ENCODE data around the gene EDAR.

Gene EDAR

DNA sequence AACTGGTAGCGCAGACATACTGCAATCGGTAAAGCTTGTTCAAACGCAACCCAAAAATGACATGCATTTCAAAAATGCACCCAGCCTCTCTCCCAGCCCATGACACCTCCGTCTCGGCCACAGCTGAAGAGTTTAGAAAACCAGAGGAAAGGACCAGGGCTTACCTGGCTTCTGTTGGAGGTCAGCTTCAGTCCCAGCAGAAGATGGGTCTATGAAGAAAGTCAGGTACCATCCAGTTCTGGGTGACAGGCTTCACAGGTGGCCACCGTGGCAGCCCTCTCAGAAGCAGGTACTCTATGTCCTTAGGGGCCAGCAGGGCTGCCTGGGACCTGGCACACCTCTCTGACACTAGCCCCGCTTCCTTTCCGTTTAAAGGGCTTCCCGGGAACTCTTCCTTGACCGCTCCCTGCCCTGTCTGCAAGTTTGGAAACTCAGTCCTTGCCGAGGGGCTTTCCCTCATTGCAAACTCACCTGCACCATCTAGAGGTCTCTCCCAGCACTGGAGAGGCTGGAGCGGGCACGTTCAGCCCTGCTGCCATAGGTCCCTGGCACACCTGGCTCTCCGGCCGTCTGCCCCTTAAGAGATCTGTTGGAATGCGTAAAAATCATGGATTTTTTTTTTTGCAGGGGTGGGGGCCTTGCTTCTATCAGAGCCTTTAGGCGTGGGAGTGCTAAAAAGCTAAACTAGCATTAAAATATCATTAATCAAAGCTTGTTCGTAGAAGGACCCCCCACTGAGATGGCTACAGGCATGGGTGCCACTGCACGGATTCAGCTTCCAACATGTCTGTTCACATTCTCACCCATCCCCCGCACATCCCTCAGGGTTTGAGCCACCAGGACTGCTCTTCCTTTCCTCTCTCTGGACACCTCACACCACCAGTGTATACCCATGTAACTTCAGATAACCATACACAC is at the start of gene EDAR:
Gene EDAR (minus strand): TSS at position 425 of the 918 bp plus-strand sequence. CDS start 58,206 bp downstream, outside the sequence.
- peak; percentile 53 for DNase-seq

DNA sequence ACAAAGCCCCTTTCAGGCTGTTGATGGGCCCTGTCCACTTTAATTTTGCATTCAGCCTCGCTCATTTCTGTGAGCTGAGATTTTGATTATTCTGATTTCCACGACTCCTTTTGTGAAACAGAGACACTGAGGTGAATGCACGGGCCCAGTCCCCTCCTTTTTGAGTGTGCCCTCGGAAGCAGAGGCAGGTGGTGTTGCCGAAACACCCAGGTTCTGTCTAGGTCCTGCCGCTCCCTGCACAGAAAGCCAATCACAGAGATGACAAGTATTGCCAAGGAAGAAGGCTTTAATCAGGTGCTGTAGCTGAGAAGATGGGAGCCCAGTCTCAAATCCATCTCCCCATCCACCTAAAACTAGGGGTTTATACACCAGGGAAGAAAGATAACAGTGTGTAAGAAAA is 44.2 kb upstream of the EDAR start:
- no peak for DNase-seq

GRCh38 chr2:109032229-109032820 is 43.3 kb upstream of the EDAR start:
- no peak for DNase-seq

GRCh38 chr2:109031476-109032228 is 42.6 kb upstream of the EDAR start:
- peak; percentile 84 for DNase-seq

DNA sequence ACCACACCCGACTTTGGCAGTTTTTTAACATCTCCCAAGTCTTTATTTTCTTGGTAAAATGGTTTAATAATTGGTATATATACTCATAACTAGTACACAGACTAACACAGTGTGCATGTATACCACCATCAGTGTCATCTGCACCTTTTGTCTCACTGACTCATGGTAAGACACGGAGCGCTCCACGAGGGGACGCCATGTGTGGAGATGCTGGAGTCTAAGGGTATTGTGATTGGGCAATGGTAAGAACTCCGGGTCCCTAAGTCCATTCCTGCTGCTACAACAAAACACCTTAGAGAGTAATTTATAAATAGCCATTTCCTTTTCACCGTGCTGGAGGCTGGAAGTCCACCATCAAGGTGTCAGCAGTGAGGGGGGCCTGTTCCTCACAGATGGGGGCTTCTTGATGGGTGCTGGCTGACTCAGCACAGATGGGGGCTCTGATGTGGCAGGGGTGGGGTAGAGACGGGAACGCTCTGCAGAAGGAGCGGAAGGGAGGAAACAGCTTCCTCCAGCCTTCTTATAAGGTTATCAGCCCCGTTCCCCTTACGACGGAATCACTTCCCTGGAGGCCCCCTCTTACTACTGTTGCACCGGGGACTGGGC is 42.0 kb upstream of the EDAR start:
- peak; percentile 8 for DNase-seq

DNA sequence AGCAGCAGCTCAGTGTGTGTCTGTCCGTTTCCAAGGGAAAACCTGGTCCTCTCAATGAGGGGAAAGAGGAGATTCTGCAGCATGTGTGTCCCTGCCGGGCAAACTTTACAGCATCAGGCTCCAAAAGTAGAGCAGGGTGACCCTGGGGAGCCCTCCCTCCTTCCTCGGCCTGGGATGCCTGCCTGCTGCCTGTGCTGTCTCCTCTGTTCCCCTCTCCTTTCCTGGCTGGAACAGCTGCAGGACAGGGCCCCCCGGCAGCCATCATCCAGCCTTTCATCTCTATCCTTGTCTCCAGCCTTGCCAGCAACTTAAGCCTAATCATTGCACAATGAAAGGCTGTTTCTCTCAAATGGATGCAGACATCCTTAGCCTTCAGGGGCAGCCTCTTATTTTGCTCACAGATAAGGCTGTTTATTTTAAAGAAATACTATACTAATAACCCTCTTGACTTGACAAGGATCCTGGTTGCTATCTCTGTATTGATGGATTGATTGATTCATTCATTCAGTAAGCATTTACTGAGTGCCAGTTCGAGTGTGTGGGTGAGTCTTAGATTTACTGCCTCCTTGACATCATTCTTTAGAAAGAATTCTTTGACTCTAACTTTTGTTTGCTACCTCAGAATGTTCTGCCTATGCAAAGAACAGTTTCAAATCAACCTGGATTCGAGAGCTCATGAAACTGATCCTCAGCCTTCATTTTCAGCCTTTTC is 40.6 kb upstream of the EDAR start:
- no peak for DNase-seq

DNA sequence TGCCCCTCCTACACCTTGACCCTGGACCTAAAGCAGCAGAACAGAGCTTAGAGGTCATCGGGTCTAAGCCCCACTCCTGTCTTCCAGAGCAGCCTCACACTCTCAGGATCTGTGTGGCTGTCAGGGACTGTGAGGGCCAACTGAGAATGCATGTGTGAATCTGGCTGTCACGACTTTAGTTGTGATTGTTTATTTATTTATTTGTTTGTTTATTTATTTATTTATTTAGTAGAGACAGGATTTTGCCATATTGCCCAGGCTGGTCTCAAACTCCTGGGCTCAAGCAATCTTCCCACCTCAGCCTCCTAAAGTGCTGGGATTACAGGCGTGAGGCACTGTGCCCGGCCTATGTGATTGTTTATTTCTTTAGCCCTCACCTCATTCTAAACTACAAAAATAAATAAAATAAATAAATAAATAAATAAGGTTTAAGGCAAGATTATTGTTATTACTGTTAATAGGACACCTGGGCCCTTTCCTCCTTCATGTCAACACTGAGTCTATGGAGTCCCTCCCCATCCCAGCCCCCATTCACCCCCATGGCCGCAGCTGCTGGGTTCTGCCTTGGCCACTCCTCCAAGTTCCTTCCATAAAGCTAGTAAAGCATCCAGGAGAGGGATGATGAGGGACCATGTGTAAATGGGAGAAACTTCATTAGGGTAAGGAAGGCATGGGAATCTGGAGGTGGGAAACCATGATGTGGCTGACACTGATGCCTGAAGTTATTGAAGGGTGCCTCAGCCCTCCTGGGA is 39.9 kb upstream of the EDAR start:
- DNase-seq = no peak

- DNase-seq = no peak
These were observed 39.3 kb upstream of the EDAR start for GRCh38 chr2:109028277-109028676.

DNA sequence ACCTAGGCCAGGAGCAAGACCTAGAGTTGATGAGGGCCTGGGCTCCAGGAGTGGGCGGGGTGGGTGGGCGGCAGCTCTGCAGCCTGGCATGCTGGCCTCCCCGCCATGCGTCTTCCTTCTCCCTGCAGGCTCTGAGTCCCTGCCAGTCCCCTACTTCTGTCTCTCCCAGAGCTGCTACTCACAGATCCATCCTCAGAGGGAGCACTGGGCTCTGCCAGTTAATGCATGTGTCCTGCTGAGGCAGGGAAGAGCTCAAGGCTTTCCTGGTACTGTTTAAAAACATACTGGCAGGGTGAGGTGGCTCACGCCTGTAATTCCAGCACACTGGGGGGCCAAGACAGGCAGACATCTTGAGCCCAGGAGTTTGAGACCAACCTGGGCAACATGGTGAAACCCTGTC is 38.7 kb upstream of the EDAR start:
- DNase-seq = no peak

DNA sequence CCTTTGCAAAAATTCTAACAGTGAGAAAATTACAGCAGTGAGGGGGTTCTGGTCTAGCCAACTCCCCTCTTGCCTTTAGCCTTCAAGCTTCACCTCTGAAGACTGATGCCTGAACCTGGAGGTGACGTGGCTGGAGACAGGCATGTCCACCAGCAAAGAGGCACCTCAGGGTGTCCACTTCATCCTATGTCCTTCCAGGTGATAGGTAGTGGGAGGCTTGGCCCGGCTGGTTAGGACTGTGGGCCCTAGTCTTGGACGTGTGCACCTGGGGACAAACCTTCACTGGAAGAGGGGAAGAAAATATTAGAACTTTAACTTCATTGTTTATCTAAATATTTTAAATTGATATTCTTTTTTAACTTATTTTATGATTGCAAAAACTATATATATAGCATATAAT is 35.5 kb upstream of the EDAR start:
- no peak for DNase-seq

DNA sequence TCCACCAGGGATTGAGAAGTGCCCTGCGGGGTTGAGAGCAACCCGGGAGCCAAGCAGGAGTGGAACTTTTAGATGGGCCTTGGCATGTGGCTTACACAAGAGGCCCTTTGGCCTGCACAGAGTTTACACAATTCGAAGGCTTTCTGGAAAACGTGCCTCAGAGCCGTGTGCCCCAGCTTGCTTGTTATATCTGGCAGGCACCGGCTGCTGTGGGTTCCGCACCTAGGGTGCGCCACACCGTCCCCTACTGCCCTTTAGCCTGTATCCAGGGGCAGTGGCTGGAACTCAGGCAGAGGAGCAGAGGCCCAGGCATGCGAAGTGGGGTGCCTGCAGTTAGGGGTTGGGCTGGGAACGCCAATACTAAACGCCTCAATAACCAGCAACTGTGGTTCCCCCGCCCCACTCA is 32.9 kb upstream of the EDAR start:
- no peak for DNase-seq

DNA sequence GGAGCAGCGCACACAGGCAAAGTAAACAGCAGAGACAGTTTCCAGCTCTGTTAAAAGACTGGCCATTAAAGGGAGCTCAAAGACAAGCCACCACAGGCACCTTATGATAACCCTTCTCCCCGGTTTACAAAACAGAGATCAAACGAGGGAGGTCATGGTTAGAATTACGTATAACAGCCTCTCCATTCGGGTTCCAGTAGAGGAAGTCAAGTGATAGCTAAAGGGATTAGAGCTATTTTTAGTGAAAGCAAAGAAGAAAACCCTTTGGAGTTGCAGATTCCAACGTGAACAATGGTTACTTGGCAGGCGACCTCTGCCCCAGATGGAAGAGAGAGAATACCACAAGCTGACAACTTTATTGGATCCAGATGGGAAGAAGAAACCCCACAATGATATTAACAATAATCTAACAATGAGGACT is 31.2 kb upstream of the EDAR start:
- peak; percentile 20 for DNase-seq

DNA sequence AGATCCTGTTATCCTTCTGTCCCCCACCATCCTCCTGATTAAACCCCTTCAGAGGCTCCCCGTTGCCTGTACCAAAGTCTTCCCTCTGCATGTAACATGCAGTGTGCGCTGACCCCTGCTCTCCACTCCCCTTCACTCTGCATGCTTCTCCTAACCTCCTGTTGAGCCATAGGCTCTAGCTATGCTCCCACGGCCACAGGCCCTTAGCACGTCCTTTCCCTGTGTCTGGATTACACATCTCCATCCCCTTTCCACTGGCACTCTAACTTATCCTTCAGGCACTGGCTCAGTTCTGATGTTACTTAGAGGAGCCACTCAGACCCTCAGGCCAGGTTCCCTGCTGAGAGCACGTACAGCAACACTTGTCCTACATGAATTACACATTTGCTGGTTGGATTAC is 29.4 kb upstream of the EDAR start:
- no peak for DNase-seq

GRCh38 chr2:109017017-109017416 is 28.0 kb upstream of the EDAR start:
- no peak for DNase-seq

- no peak for DNase-seq
These were observed 27.4 kb upstream of the EDAR start for GRCh38 chr2:109016376-109016775.

DNA sequence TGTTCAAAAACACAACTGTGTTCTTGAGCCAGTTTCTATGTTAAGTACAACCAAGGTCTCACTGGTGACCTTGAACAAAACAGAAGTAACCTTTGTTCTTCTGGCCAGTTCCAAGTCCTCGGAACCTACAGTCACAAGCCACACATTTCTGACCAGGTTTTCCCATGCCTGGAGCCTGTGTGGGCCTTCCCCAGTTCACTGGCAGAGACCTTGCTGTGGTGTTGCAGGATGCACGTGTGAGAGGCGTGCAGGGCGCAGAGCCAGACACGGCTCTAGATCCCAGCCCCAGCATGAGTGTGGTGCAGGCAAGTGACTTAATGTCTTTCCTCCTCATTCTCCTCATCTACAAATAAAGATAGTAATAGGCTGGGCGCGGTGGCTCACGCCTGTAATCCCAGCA is 25.5 kb upstream of the EDAR start:
- DNase-seq = no peak

DNA sequence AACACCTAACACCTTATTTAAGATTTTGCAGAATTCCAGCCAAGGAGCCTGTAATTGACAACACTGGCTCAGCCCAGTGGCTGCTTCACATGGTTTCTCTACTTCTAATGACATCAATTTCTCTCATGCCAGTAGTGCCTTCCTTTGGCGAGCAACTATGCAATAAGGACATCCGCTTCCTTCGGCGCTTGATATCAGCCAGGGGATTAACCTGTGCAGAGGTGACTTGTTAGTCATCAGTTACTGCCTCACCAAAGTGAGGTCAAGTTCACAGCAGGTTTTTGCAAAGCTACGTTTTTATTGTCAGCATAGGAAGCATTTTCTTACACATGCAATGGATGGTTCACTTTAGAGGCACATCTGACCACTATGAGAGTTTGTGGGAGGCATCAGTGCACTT is 24.0 kb upstream of the EDAR start:
- DNase-seq = no peak

DNA sequence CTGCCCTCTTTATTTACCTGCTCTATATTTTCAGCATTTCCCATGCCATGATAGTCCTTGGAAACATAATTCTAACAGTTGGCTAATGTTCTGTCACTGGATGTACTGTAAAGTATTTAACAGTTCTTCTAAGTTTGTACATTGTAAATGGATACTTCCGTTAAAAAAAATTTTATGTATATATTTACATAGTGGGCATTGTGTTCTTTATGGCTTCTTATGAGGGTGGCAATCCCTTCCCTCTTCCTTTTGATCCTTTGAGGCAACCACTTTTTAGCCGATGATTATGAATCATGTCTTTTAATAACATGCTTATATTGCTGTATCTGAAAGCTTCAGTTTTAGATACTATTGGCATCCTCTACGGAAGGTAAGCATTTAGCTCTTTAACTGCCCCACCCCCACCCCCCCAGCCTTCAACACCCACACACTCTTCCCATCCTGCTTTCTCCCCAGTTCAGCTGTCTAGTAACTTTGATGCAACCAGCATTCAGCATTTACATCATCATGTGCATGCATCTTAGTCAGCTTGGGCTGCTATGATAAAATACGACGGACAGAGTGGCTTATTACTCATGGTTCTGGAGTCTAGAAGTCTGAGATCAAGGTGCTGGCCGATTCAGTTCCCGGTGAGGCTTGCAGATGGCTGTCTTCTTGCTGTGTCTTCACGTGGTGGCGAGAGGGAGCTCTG is 21.0 kb upstream of the EDAR start:
- no peak for DNase-seq

DNA sequence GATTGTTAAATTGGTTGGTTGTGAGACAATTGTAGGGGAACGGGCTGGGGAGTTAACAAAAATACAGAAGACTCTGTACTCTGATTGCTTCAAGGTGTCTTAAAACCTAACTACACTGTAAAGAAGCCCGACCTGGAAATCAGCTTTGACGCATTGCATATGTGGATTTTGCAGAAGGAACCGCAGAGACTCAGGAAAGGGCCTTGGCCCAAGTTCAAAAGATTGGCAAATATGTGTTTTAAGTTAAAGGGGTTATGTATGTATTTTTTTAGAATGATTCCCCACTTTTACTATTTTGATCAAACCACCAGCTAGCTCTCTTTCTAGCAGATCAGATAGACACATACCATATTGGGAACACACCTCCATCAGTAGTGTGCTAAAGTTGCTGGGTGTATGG is 18.0 kb upstream of the EDAR start:
- no peak for DNase-seq

GRCh38 chr2:109005686-109006204 is 16.7 kb upstream of the EDAR start:
- DNase-seq = no peak

- DNase-seq = no peak
These were observed 12.2 kb upstream of the EDAR start for GRCh38 chr2:109001201-109001600.
